SU-DHL-6 (cell line): ENCODE data around the gene BLOC1S6.

Experiments
- H2AFZ ChIP-seq: fragments of 200-600 bp; sonication (generic); 2 replicates; pipeline ENCODE4 v1.6.1; 2014; ENCODE audit warnings: low read depth, mild to moderate bottlenecking, moderate library complexity, mixed read lengths, antibody characterized with exemption, low read length; ENCODE audit not compliant: severe bottlenecking
- H3F3A ChIP-seq: fragments of 200-600 bp; shearing (Covaris generic); 2 replicates; pipeline ENCODE4 v1.6.0; 2016; ENCODE audit warnings: antibody characterized with exemption, mild to moderate bottlenecking; ENCODE audit not compliant: insufficient read depth
- H3K27ac ChIP-seq: fragments of 200-600 bp; sonication (generic); 2 replicates; pipeline ENCODE4 v1.5.1; 2016; ENCODE audit warnings: low read depth, mild to moderate bottlenecking, low read length, moderate library complexity, mixed read lengths
- H3K27me3 ChIP-seq: fragments of 200-600 bp; sonication (generic), shearing (Covaris generic); 2 replicates; pipeline ENCODE4 v1.6.0; 2014; ENCODE audit warnings: mild to moderate bottlenecking, low read length
- H3K36me3 ChIP-seq: fragments of 200-600 bp; sonication (generic); 2 replicates; pipeline ENCODE4 v1.6.1; 2014; ENCODE audit warnings: mild to moderate bottlenecking, low read length, mixed read lengths
- H3K4me2 ChIP-seq: fragments of 300-600, 200-600 bp; shearing (Covaris generic), sonication (generic); 2 replicates; pipeline ENCODE4 v1.6.0; 2014; ENCODE audit warnings: low read length, low read depth, mild to moderate bottlenecking; ENCODE audit not compliant: poor library complexity, severe bottlenecking
- H3K4me3 ChIP-seq: fragments of 200-600 bp; sonication (generic); 2 replicates; pipeline ENCODE4 v1.5.1; 2014; ENCODE audit warnings: antibody characterized with exemption, low read length, mild to moderate bottlenecking, mixed read lengths; ENCODE audit not compliant: insufficient read depth, poor library complexity, severe bottlenecking
- H3K79me2 ChIP-seq: fragments of 200-600 bp; sonication (generic); 2 replicates; pipeline ENCODE4 v1.6.1; 2014; ENCODE audit warnings: mild to moderate bottlenecking, low read length, moderate library complexity; ENCODE audit not compliant: insufficient read depth
- H3K9ac ChIP-seq: fragments of 200-600 bp; sonication (generic); 2 replicates; pipeline ENCODE4 v1.7.0; 2014; ENCODE audit warnings: mild to moderate bottlenecking, low read length
- H3K9me2 ChIP-seq: fragments of 200-600 bp; sonication (generic); replicated peaks from 2 replicates; pipeline ENCODE4 v1.6.1; 2014; ENCODE audit warnings: low read length; ENCODE audit not compliant: insufficient read depth
- H3K9me3 ChIP-seq: fragments of 200-600 bp; sonication (generic); 2 replicates; pipeline ENCODE4 v1.6.1; 2014; ENCODE audit warnings: low read length, mixed read lengths; ENCODE audit not compliant: insufficient read depth
- H4K20me1 ChIP-seq: fragments of 200-600 bp; sonication (generic); 2 replicates; pipeline ENCODE4 v1.6.1; 2014; ENCODE audit warnings: low read depth, mild to moderate bottlenecking, antibody characterized with exemption, low read length, moderate library complexity, mixed read lengths
- CTCF ChIP-seq: fragments of 200-600 bp; sonication (generic); IDR thresholded peaks from one replicate; pipeline ENCODE4 v1.5.1; 2017; ENCODE audit warnings: antibody characterized with exemption, mild to moderate bottlenecking, low read length, moderate library complexity; ENCODE audit not compliant: insufficient read depth, poor library complexity, severe bottlenecking
- EZH2phosphoT487 ChIP-seq: fragments of 200-600 bp; sonication (generic), shearing (Covaris generic); conservative IDR thresholded peaks from 2 replicates; pipeline ENCODE4 v1.6.1; 2018; ENCODE audit warnings: mild to moderate bottlenecking, antibody characterized with exemption, low read length, moderate library complexity, mixed read lengths

Gene BLOC1S6

DNA sequence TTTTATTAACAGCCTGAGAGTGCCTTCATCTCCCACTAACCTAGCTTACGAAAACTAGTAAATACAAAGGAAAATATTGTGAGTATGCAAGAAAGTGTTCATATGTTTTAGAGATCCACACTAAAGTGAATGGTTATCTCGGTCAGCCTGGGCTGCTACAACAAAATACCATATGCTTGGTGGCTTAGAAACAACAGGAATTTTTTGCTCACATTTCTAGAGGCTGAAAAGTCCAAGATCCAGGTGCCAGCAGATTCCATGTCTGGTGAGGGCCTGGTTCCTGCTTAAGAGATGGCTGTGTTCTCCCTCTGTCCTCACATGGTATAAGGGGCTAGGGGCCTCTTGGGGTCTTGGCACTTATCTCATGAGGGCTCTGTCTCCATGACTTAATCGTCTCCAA is 44.1 kb upstream of the BLOC1S6 start:
- Histone ChIP-seq H3K27me3 (no peaks in the 10 kb centered on the region), H3K36me3 (no peaks in the 10 kb centered on the region), H3K4me2 (no peak overlapping the region), H3F3A (peaks cover 23% of the 10 kb centered on the region), H3K9me3 (no peaks in the 10 kb centered on the region), H3K79me2 (no peaks in the 10 kb centered on the region), H3K9ac (no peak overlapping the region; the same call in 1 of the 2 replicates), H4K20me1 (no peaks in the 10 kb centered on the region), H3K27ac (peak overlapping the region; percentile 36), H2AFZ (peak overlapping the region; percentile 21), H3K9me2 (no peaks in the 10 kb centered on the region), H3K4me3 (no peak overlapping the region)
- TF ChIP-seq CTCF = no peak
- TF ChIP-seq EZH2phosphoT487 = no peak

DNA sequence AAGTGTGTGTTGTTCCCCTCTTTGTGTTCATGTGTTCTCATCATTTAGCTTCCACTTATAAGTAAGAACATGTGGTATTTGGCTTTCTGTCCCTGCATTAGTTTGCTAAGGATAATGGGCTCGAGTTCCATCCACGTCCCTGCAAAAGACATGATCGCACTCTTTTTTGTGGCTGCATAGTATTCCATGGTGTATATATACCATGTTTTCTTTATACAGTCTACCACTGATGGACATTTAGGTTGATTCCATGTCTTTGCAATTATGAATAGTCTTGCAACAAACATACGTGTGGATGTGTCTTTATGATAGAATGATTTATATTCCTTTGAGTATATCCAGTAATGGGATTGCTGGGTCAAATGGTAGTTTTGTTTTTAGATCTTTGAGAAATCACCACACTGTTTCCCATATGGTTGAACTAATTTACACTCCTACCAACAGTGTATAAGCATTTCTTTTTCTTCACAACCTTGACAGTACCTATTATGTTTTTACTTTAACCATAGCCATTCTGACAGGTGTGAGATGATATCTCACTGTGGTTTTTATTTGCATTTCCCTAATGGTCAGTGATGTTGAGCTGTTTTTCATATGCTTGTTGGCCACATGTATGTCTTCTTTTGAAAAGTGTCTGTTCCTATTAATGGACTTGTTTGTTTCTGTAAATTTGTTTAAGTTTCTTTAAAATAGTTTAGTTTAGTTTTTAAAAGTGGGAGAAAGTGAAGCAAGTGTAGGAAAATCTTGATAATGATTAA is 42.7 kb upstream of the BLOC1S6 start:
- Histone ChIP-seq H3K27me3 (no peaks in the 10 kb centered on the region), H3K9ac (peak overlapping the region; percentile 54), H3K9me3 (no peaks in the 10 kb centered on the region), H3K4me2 (peak overlapping the region; percentile 81), H3F3A (peaks cover 23% of the 10 kb centered on the region), H3K9me2 (no peaks in the 10 kb centered on the region), H3K27ac (peak overlapping the region; percentile 89), H3K36me3 (no peaks in the 10 kb centered on the region), H3K4me3 (peak overlapping the region; percentile 45), H4K20me1 (no peaks in the 10 kb centered on the region), H3K79me2 (no peaks in the 10 kb centered on the region), H2AFZ (no peak overlapping the region)
- TF ChIP-seq EZH2phosphoT487 (no peak), CTCF (no peak)

GRCh38 chr15:45546789-45547188 is 40.4 kb upstream of the BLOC1S6 start:
- Histone ChIP-seq H3K27ac (peak overlapping the region; percentile 89), H3K27me3 (no peaks in the 10 kb centered on the region), H3K9ac (0 out of 2 replicates have a peak overlapping the region, but pooled peaks have one; percentile 54), H4K20me1 (no peaks in the 10 kb centered on the region), H3K9me2 (no peaks in the 10 kb centered on the region), H2AFZ (no peak overlapping the region), H3K4me3 (no peak overlapping the region), H3K9me3 (no peaks in the 10 kb centered on the region), H3K4me2 (no peak overlapping the region), H3K36me3 (no peaks in the 10 kb centered on the region), H3K79me2 (no peaks in the 10 kb centered on the region), H3F3A (peaks cover 23% of the 10 kb centered on the region)
- TF ChIP-seq EZH2phosphoT487 (no peak), CTCF (no peak)
